Adrenal gland (tissue), 5 donors: ENCODE measurements around the gene FARP1.

Experiments used
- CTCF ChIP-seq, 6 experiments: fragments of 450-650 bp in 4 of 6; fragments of 200-600 bp in 2 of 6; sonication (generic) in 1 of 6; IDR thresholded peaks; 1 replicate in 5 of 6; 2 replicates in 1 of 6; pipeline versions ENCODE4 v1.5.1 to v1.8.0; 2016 to 2021; ENCODE audit warnings: antibody characterized with exemption in 6 of 6, mild to moderate bottlenecking in 2 of 6, moderate library complexity in 1 of 6
- POLR2A ChIP-seq, 2 donors: fragments of 450-650 bp; IDR thresholded peaks; one replicate each; pipeline ENCODE4 v1.6.1; 2017; ENCODE audit warnings: antibody characterized with exemption in 2 of 2, mild to moderate bottlenecking in 2 of 2, moderate library complexity in 1 of 2
- donor health status: DM: no; HTN: no; CAD: no.

GRCh38 chr13:98478189-98479129, 335.6 kb downstream of the FARP1 start:
- no peak for TF ChIP-seq CTCF (IDR thresholded peaks at IDR 0.05)
- TF ChIP-seq POLR2A (IDR thresholded peaks at IDR 0.05) = no peak
